ENCODE results near the gene TNFRSF21. TPM values are rescaled to one million over a fixed set of nuclear protein-coding genes. Genes with fewer than 3 reads are reported as not detected.
A peak's percentile ranks its signal among the peaks of the same experiment; 100 is the strongest.

TNFRSF21 gene
- total and polyA plus RNA-seq, 10 of the 15 experiments (the other 5 are each of a cell fraction or from before 2014, with no cell fraction given): 0.09 to 1.0 (median 0.27) TPM

DNA sequence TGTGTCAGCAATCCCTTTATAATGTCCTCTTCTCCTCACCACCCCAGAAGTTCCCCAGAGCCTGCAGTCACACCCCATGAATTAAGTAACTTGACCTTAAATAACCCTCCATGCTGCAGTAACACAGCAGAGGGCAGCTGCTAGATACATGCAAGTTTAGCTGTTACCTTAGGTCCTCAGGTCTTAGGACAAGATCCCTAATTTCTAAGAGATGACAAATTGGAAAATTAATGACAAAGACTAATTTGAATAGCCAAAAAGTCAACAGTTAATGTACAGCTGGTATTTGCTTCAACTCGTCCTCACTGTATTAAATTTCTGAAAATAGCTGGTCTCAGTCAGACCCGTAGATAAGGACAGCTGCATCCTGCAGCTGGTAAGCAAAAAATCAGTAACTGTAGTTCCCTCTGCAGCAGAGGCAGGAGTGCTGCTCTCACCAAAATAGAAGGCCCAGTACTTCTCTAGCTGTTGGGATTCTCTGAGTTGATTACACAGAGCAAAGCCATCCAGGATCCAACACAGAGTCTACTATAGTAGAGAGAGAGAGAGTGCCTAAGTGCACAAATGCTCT is 62.4 kb downstream of the TNFRSF21 start (continued):
- TF ChIP-seq, protein P1, sequence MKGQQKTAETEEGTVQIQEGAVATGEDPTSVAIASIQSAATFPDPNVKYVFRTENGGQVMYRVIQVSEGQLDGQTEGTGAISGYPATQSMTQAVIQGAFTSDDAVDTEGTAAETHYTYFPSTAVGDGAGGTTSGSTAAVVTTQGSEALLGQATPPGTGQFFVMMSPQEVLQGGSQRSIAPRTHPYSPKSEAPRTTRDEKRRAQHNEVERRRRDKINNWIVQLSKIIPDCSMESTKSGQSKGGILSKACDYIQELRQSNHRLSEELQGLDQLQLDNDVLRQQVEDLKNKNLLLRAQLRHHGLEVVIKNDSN (IDR thresholded peaks at IDR 0.05; ENCODE audit: borderline replicate concordance, extremely low read length, insufficient read depth, low read depth, low read length): no peak
- TF ChIP-seq, protein P2, sequence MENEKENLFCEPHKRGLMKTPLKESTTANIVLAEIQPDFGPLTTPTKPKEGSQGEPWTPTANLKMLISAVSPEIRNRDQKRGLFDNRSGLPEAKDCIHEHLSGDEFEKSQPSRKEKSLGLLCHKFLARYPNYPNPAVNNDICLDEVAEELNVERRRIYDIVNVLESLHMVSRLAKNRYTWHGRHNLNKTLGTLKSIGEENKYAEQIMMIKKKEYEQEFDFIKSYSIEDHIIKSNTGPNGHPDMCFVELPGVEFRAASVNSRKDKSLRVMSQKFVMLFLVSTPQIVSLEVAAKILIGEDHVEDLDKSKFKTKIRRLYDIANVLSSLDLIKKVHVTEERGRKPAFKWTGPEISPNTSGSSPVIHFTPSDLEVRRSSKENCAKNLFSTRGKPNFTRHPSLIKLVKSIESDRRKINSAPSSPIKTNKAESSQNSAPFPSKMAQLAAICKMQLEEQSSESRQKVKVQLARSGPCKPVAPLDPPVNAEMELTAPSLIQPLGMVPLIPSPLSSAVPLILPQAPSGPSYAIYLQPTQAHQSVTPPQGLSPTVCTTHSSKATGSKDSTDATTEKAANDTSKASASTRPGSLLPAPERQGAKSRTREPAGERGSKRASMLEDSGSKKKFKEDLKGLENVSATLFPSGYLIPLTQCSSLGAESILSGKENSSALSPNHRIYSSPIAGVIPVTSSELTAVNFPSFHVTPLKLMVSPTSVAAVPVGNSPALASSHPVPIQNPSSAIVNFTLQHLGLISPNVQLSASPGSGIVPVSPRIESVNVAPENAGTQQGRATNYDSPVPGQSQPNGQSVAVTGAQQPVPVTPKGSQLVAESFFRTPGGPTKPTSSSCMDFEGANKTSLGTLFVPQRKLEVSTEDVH (IDR thresholded peaks at IDR 0.05; ENCODE audit: low read depth, partially characterized antibody): no peak
- TF ChIP-seq ZBED1 (IDR thresholded peaks at IDR 0.05; ENCODE audit: borderline replicate concordance) (no peak), NR2C2 (IDR thresholded peaks at IDR 0.05; ENCODE audit: borderline replicate concordance, control insufficient read depth, insufficient read length, low read depth) (no peak), NFIC (IDR thresholded peaks at IDR 0.05; ENCODE audit: low read depth, low read length) (0 out of 2 replicates have a peak, but pooled peaks have one; percentile 15), TCF3 (IDR thresholded peaks at IDR 0.05; ENCODE audit: borderline replicate concordance, insufficient read depth, low read depth, low read length) (peak; percentile 45; the same call in 1 of the 2 replicates), EP300 (IDR thresholded peaks at IDR 0.05; ENCODE audit: borderline replicate concordance in 1 of 2, control insufficient read depth in 1 of 2, low read depth in 2 of 2, low read length in 2 of 2) (0 out of 4 replicates have a peak, but pooled peaks of 1 of the 2 experiments have one; percentile 11), JUNB (IDR thresholded peaks at IDR 0.05) (no peak), EED (IDR thresholded peaks at IDR 0.05; ENCODE audit: low read depth) (no peak), HDAC2 (IDR thresholded peaks at IDR 0.05) (no peak)
- TF ChIP-seq, protein P3, sequence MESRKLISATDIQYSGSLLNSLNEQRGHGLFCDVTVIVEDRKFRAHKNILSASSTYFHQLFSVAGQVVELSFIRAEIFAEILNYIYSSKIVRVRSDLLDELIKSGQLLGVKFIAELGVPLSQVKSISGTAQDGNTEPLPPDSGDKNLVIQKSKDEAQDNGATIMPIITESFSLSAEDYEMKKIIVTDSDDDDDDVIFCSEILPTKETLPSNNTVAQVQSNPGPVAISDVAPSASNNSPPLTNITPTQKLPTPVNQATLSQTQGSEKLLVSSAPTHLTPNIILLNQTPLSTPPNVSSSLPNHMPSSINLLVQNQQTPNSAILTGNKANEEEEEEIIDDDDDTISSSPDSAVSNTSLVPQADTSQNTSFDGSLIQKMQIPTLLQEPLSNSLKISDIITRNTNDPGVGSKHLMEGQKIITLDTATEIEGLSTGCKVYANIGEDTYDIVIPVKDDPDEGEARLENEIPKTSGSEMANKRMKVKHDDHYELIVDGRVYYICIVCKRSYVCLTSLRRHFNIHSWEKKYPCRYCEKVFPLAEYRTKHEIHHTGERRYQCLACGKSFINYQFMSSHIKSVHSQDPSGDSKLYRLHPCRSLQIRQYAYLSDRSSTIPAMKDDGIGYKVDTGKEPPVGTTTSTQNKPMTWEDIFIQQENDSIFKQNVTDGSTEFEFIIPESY (IDR thresholded peaks at IDR 0.05): no peak
